Adrenal gland (tissue), 12 donors: Measurements from ENCODE around the gene UBE2K. TPM values are rescaled to one million over a fixed set of nuclear protein-coding genes. Genes with fewer than 3 reads are reported as not detected.

ENCODE experiments used
- DNase-seq, 7 donors: peaks; one replicate each; pipeline ENCODE4 v3.0.0-alpha.2; 2019 to 2020
- H3K27ac ChIP-seq, 5 donors: fragments of 200-600 bp; sonication (generic) in 4 of 5; 1 replicate in 3 of 5; 2 replicates in 2 of 5; pipeline versions ENCODE4 v1.5.1 to v1.8.0; 2016 to 2020; ENCODE audit warnings: mild to moderate bottlenecking in 1 of 5
- H3K27me3 ChIP-seq: fragments of 200-600 bp; 2 replicates; pipeline ENCODE4 v1.8.0; 2021
- H3K36me3 ChIP-seq, 2 donors: fragments of 200-600 bp; replicated peaks in 1 of 2; 1 replicate in 1 of 2; 2 replicates in 1 of 2; pipeline versions ENCODE4 v1.5.1 to v1.8.0; 2018 to 2022
- H3K4me1 ChIP-seq, 2 donors: fragments of 200-600 bp; replicated peaks in 1 of 2; 1 replicate in 1 of 2; 2 replicates in 1 of 2; pipeline versions ENCODE4 v1.5.1 to v1.8.0; 2018 to 2021
- H3K4me3 ChIP-seq, 4 donors: fragments of 200-600 bp; sonication (generic) in 3 of 4; one replicate each; pipeline ENCODE4 v1.5.1; 2016 to 2018
- H3K9me3 ChIP-seq, 3 donors: fragments of 200-600 bp; sonication (generic) in 1 of 3; replicated peaks in 1 of 3; 1 replicate in 2 of 3; 2 replicates in 1 of 3; pipeline versions ENCODE4 v1.5.1 to v1.8.0; 2016 to 2021
- CTCF ChIP-seq, 6 experiments: fragments of 450-650 bp in 4 of 6; fragments of 200-600 bp in 2 of 6; sonication (generic) in 1 of 6; IDR thresholded peaks; 1 replicate in 5 of 6; 2 replicates in 1 of 6; pipeline versions ENCODE4 v1.5.1 to v1.8.0; 2016 to 2021; ENCODE audit warnings: antibody characterized with exemption in 6 of 6, mild to moderate bottlenecking in 2 of 6, moderate library complexity in 1 of 6
- POLR2A ChIP-seq, 2 donors: fragments of 450-650 bp; IDR thresholded peaks; one replicate each; pipeline ENCODE4 v1.6.1; 2017; ENCODE audit warnings: antibody characterized with exemption in 2 of 2, mild to moderate bottlenecking in 2 of 2, moderate library complexity in 1 of 2
- WGBS, 4 donors: extraction: QIAGEN DNeasy Blood & Tissue Kit in 2 of 4; methylation state at CpG; one replicate each; pipeline versions ENCODE4 v1.1.5 to v1.1.7; 2013 to 2017; 5-methylcytosine and 5-hydroxymethylcytosine counted together
- intact Hi-C, 2 donors: fragments of 100-400 bp; cut with DNase I; formaldehyde crosslinking; loops; one replicate each; pipeline versions ENCODE4 v1.14.1 to v1.15.0; 2022 to 2023
- polyA plus RNA-seq, 3 donors: library from polyadenylated mRNA; stranded (reverse); fragments of 200-250 nt in 2 of 3; fragments of 350-450 nt in 1 of 3; fragmentation: Illumina TruSeq in 1 of 3; extraction: RNeasy Lipid Tissue Mini Kit (QIAGEN cat#74804) in 1 of 3; gene quantifications; one replicate each; pipeline ENCODE4 v1.2.3, GENCODE V29; 2013 to 2014
- total RNA-seq, 9 donors: library from RNA; depleted of rRNA in 4 of 9; stranded (reverse); fragments of >200 nt in 4 of 9; fragments of 120-200 nt in 1 of 9; fragmentation: NEBNext Ultra II Directional in 1 of 9; extraction: Animal tissue kit (Norgen Biotek cat#: 25700) in 1 of 9; gene quantifications; one replicate each; pipeline versions ENCODE4 v1.1.0 to v1.2.4, GENCODE V29; 2013 to 2023
- donor health status: healthy with polysubstance abuse.
- donor health status: Bipolar disorder and iron deficiency.
- donor health status: DM: yes; HTN: yes; CAD: no.
- donor health status: DM: no; HTN: no; CAD: no.
- donor health status: DM: no; HTN: no; CAD: no.
- donor health status: DM: yes; HTN: yes; CAD: no.

Gene UBE2K
- total and polyA plus RNA-seq, 12 donors = 17.9 to 146 (median 38.9) TPM

GRCh38 chr4:39657465-39657864 is 40.5 kb upstream of the UBE2K start:
- Histone ChIP-seq H3K4me1 (peaks cover 9 to 17% of the 10 kb centered on the region in 2 donors), H3K27ac (no peak overlapping the region), H3K27me3 (no peaks in the 10 kb centered on the region), H3K9me3 (no peaks in the 10 kb centered on the region), H3K36me3 (no peaks in the 10 kb centered on the region), H3K4me3 (no peak overlapping the region)
- WGBS, 4 donors = 84 to 89% (median 85%) methylated on average over 6 of the region's 6 CpGs
- intact Hi-C loops = no loop called here
- no peak for DNase-seq
- no peak for TF ChIP-seq CTCF (IDR thresholded peaks at IDR 0.05)
- TF ChIP-seq POLR2A (IDR thresholded peaks at IDR 0.05) = no peak

GRCh38 chr4:39658756-39659155 is 39.2 kb upstream of the UBE2K start:
- H3K36me3 ChIP-seq = no peaks in the 10 kb centered on the region
- no peaks in the 10 kb centered on the region for H3K9me3 ChIP-seq
- no peak overlapping the region for H3K4me3 ChIP-seq
- TF ChIP-seq CTCF (IDR thresholded peaks at IDR 0.05) (peak; percentile 10 to 73 (median 42)), POLR2A (IDR thresholded peaks at IDR 0.05) (no peak)
- no peak for DNase-seq
- no peaks in the 10 kb centered on the region for H3K27me3 ChIP-seq
- H3K27ac ChIP-seq = no peak overlapping the region
- intact Hi-C loops = no loop called here
- 66 to 81% (median 72%) methylated on average over 3 of the region's 3 CpGs for WGBS, 4 donors
- H3K4me1 ChIP-seq = peaks cover 9 to 17% of the 10 kb centered on the region in 2 donors

- no peaks in the 10 kb centered on the region for H3K9me3 ChIP-seq
- intact Hi-C loops = no loop called here
- no peaks in the 10 kb centered on the region for H3K36me3 ChIP-seq
- WGBS, 4 donors = 70 to 76% (median 72%) methylated on average over 6 of the region's 6 CpGs
- H3K4me3 ChIP-seq = no peak overlapping the region
- TF ChIP-seq POLR2A (IDR thresholded peaks at IDR 0.05) (no peak), CTCF (IDR thresholded peaks at IDR 0.05) (no peak)
- DNase-seq = peak in 2 of 7 donors; percentile 21 to 48
- H3K27ac ChIP-seq = peak overlapping the region in 3 of 5 donors; percentile 6 to 27 (median 15)
- H3K27me3 ChIP-seq = no peaks in the 10 kb centered on the region
- H3K4me1 ChIP-seq = peaks cover 7 to 13% of the 10 kb centered on the region in 2 donors
Measured at GRCh38 chr4:39660045-39660444, 37.9 kb upstream of the UBE2K start.

GRCh38 chr4:39660757-39661156 is 37.2 kb upstream of the UBE2K start:
- WGBS, 4 donors = 93 to 98% (median 95%) methylated on average over 6 of the region's 6 CpGs
- no peaks in the 10 kb centered on the region for H3K9me3 ChIP-seq
- TF ChIP-seq POLR2A (IDR thresholded peaks at IDR 0.05) (no peak), CTCF (IDR thresholded peaks at IDR 0.05) (no peak)
- no peak for DNase-seq
- H3K4me3 ChIP-seq = no peak overlapping the region
- no peak overlapping the region for H3K27ac ChIP-seq
- intact Hi-C loops = no loop called here
- no peaks in the 10 kb centered on the region for H3K36me3 ChIP-seq
- H3K27me3 ChIP-seq = no peaks in the 10 kb centered on the region
- H3K4me1 ChIP-seq = peaks cover under 1 to 6% of the 10 kb centered on the region in 2 donors
